OCI-LY3 (cell line): ENCODE measurements around the gene SH3RF3.

Experiments
- EZH2phosphoT487 ChIP-seq: fragments of 200-600 bp; shearing (Covaris generic); IDR thresholded peaks from 2 replicates; pipeline ENCODE4 v1.6.1; 2018; ENCODE audit warnings: antibody characterized with exemption, mixed run types, low read depth
- TF ChIP-seq, protein P1 (sequence below): fragments of 200-600, 300-600 bp; sonication (generic); IDR thresholded peaks from 2 replicates; pipeline ENCODE4 v1.5.1; 2014; ENCODE audit warnings: antibody characterized with exemption, low read length, low read depth

DNA sequence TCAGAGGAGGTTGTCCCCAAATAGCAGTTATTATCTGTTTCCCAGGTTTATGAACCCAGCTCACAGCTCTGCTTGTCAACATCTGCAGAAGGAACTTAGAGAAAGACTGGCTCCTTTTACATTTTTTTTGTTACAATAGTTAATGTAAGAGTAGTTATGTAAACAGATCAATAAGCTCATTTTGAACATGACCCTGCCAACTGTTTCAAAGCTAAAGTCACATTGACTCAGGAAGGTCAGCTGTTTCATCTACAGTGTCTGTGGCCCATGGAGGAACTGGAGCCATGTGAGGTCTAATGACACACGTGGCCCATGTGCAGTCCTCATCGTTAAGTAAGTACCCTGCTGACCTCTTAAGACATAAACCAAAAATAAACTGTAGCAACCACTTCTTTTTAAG is 97.1 kb downstream of the SH3RF3 start:
- no peak for TF ChIP-seq EZH2phosphoT487
- TF ChIP-seq, protein P1, sequence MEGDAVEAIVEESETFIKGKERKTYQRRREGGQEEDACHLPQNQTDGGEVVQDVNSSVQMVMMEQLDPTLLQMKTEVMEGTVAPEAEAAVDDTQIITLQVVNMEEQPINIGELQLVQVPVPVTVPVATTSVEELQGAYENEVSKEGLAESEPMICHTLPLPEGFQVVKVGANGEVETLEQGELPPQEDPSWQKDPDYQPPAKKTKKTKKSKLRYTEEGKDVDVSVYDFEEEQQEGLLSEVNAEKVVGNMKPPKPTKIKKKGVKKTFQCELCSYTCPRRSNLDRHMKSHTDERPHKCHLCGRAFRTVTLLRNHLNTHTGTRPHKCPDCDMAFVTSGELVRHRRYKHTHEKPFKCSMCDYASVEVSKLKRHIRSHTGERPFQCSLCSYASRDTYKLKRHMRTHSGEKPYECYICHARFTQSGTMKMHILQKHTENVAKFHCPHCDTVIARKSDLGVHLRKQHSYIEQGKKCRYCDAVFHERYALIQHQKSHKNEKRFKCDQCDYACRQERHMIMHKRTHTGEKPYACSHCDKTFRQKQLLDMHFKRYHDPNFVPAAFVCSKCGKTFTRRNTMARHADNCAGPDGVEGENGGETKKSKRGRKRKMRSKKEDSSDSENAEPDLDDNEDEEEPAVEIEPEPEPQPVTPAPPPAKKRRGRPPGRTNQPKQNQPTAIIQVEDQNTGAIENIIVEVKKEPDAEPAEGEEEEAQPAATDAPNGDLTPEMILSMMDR: no peak
